HG03066 (cell line): ENCODE data around the gene LDB3.
A peak's percentile ranks its signal among the peaks of the same experiment; 100 is the strongest.

Source experiments
- ATAC-seq: cut with Tn5 transposase; IDR thresholded peaks from one replicate; pipeline ENCODE4 v1.9.1; 2021; ENCODE audit warnings: low read depth; ENCODE audit not compliant: unreplicated experiment

The LDB3 gene

DNA sequence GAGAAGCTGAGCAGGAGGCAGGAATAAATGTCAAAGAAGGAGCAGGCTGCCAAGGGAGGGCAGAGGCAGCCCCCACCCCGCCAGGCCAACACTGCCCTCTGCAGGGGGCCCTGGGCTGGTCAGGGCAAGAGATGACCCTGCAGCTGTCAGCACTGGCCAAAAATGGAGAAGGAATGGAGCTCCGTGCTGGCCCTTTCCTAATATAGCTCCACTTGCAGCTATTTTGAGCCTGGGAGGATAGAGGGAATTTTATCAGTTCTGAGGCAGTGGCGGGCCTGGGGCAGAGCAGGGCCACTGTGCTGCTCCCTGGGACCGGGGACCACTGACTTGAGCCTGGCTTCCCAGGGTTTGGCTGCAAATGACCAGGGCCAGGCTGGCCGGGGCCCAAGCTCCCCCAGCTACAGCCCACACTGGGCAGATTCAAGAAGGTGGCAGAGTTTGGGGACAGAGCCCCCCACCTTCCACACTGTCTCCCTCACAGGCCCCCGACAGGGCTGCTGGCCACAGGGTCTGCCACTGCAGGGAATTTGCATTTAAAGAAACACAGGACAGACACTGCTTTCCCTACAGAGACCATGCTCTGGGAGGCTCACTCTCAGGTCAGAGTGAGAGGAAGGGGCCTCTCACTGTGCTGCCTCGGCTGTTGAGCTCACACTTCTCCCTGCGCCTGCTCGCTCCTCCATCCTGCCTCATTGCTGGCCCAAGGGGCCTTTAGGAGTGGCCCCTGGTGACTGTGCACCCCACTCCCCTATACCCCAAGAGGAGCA lies 16.2 kb downstream of the LDB3 start:
- ATAC-seq, result no peak

DNA sequence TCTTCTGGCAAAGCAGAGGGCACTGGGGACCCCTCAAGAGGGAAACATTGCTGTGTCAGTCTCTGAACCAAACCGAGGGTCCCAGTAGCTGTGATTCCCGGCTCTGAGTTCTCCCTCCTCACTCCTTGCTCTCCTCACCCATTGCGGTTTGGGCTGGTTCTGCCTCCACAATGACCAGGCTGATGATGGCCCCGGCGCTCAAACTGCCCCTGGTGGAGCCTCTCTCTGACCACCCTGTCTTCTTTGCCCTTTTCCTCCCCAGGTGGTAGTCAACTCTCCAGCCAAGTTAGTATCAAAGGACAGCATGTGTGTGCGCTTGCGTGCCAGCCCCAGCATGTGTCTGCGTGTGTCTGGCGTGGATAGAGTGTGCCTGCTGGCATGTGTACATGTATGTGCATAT lies 17.1 kb downstream of the LDB3 start:
- no peak for ATAC-seq

DNA sequence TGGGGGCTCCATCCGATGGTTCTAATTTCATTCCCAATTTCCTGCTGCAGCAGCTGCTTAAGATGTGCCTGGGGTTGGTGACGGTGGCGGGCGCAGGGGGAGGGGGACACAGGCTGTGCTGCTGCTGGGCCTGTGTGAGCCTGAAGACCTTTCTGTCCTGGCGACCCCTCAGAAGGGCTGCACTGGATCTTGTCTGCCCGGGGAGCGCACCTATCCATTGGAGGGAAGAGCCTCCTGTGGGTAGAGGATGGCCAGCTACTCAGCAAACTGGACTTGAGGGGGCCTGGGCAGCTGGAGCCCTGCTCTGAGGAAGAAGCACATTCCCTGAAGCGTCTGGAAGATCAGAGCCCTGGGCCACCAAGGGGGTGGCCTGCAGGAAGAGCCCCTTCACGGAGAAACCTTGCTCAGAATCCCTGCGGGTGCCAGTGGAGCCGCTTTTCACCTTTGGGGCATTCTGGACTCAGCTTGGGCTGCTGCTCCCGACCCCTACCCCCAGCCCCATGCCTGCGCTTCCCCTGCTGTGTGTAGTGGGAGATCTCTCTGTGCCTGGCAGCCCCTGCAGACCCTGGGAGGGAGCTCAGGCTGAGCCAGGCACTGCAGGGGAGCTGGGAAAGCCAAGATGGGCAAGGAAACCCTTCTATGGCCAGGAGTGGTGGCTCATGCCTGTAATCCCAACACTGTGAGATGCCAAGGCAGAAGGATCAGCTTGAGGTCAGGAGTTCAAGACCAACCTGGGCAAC lies 17.8 kb downstream of the LDB3 start:
- no peak for ATAC-seq

DNA sequence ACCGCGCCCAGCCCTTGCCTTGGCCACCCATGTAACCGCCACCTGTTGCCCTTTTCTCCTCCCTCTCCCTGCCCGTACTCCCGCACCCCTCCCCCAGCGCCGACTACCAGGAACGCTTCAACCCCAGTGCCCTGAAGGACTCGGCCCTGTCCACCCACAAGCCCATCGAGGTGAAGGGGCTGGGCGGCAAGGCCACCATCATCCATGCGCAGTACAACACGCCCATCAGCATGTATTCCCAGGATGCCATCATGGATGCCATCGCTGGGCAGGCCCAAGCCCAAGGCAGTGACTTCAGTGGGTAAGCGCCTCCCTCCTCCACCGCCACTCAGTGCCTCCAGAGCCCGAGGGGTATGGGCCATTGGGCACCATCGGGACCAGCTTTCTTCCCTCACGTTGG lies 18.7 kb downstream of the LDB3 start:
- no peak for ATAC-seq

DNA sequence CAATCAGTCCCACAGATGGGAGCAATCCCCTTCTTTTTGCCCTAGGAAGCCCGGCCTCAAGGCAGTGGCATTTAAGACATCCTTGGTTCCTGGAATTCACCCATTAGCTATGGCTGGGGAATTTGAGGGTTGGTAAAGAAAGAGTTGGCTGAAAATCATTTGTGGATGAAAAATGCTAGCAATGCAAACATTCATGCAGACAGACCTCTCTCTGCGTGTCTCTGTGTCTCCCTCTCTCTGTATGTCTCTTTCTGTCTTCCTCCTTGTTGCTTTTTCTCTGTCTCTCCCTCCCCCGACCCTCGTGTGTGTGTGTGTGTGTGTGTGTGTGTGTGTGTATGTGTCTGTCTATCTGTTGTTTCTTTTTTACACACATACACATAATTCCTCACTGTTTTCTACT lies 19.4 kb downstream of the LDB3 start:
- no peak for ATAC-seq

DNA sequence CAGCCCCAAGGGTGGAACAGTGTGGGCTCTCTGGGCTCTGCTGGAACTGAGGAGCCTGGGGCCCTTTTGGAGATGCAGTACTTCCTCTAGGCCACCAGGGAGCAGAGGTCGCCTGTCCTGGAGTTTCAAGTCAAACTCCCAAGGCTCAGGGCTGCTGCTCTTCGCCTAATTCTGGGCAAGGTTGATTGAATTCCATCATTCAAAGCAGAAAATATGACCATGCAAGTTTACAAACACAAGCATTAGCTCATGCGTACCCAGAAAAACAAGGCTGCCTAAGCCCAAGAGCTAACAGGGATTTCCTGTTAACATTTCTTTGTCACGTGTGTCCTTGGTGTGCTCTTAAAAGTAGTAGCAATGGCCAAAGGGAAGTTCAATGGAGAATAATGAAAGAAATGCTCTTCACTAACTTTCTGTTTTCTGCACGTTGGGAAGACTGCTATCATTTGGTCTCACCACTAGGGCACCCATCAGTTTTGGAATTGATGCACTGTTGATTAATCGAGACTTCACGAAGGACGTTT lies 20.1 kb downstream of the LDB3 start:
- peak; percentile 83 for ATAC-seq

DNA sequence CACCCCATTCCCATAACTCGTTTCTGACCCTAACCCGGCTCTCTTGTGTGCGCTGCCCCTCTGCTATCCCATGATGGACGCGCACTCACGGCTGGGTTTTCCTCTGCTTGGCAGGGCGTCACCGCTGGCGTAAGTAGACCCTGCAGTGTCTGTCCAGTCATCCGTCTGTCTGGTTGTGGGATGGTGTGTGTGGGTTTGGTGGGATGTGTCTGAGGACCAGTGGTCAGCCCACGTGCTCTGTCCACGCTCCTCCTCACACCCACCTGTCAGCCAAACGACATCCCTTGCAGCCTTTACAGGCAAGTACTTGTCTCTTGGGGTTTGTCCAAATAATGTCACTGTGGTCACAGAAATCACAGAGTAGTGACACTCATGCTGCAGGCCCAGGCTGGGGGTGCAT lies 20.8 kb downstream of the LDB3 start:
- ATAC-seq, result no peak

DNA sequence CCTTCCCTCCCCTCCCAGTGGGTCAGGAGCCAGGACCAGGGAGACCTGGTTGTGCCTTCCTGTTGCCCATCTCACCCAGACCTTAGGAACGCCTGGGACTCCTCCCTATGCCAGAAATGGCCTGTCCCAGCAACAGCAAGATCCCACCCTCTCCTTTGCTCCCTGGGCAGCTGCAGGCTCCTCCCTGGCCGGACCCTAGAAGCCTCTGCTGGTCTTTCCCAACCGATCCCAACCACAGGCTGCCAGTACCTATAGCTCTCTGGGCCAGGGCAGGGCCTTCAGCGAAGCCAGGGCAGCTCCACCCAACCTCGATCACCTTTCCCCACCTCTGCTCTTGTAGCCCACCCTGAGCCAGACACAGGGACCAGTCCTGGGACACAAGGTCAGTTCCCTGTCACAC lies 21.9 kb downstream of the LDB3 start:
- no peak for ATAC-seq

DNA sequence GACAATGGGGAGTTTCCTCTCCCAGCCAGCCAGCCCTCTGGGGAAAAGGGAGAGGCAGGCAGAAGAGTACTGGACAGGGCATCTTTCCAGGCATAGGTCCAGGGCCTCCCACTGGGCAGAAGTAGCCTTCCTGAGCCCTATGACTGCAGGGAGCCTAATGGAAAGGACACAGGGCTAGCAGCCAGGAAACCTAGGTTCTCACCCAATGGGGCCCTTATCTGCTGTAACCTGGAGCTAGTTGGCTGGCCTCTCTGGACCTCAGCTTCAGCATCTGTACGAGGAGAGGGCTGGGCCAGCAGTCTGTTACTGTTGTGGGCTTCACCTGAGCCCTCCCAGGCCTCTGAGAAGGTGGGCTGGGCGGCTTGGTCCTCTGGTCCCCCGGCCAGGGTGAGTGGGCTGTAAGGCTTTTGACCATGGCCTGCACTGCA lies 22.4 kb downstream of the LDB3 start:
- no peak for ATAC-seq

DNA sequence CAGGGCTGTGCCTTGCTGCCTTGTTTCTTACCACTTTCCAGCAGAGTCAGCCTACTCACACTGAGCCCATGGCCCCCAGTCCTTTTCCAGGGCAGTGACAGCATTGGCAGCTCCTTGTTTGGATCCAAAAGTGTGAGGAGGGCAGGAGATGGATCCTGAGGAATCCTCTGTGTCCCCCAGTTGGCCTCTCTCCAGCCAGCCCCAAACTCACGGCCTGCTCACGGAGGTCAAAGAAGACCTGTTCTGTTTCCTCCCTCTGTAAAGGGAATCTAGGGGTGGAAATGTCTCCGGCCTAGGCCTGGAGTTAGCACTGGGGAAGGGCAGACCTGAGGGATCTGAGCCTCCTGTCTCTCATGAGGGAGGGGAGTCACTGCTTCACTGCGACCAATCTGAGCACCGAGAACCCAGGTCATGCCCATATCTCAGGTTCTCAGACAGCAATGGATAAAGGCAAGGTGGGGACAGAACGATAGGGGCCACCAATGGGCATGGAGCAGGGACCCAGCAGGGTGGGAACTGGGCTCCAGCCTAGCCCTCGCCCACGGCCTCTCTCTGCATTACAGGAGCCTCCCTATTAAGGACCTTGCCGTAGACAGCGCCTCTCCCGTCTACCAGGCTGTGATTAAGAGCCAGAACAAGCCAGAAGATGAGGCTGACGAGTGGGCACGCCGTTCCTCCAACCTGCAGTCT lies 23.2 kb downstream of the LDB3 start:
- no peak for ATAC-seq

DNA sequence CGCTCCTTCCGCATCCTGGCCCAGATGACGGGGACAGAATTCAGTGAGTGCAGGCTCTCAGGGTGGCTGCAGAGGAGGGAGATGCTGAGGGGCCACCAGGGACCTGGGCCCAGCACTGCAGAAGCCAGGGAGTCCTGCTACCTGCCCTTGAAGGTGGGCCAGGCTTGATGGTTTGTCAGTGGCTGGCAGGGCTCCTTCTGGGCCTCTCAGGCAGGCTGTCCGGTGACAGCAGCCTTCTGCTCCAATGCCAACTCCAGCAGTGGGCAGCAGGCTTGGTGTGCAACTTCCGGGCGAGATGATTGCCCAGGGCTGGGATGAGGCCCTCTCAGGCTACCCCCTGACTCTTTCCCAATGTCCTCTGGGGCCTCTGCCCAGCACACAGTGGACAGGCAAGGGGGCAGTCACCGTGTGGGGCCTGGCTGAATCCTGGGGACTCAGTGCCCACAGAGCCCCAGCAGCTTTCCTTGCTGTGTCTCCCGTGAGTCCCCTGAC lies 23.8 kb downstream of the LDB3 start:
- ATAC-seq, result no peak

DNA sequence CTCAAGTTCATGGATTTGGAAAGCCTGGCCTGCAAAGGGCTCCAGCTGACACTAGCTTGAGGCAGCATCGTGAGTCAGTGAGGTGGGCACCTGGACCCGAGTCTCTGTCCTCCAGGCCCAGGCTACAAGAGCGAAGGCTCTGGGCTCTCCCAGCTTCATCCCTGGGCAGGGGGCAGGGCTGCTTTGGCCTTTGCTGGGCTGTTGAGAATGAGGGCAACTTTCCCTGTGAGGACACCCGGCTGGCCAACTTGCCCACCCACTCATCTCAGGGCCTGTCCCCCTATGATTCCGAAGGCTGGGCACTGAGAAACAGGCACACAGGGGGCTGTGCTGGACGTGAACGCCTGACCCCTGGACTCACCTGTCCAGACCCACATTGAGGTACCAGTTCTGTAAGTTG lies 24.4 kb downstream of the LDB3 start:
- no peak for ATAC-seq

DNA sequence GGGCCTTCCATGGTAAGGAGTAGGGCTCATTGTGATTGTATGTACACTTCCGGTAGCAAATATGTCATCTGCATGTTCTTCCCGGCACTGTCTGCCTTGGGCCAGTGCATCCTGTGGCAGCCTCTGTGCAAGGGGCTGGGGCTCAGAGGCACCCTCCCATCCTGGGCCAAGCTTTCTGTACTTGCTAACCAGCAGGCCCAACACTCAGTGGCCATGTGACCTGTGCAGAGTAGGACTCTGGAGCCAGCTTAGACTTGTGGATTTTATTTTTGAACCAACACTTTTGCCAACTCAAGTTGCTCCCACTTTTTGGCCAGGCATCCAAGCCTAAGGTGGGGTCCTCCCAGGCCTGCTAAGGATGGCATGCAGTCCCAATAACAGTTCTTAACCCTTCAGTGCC lies 25.0 kb downstream of the LDB3 start:
- ATAC-seq, result no peak

DNA sequence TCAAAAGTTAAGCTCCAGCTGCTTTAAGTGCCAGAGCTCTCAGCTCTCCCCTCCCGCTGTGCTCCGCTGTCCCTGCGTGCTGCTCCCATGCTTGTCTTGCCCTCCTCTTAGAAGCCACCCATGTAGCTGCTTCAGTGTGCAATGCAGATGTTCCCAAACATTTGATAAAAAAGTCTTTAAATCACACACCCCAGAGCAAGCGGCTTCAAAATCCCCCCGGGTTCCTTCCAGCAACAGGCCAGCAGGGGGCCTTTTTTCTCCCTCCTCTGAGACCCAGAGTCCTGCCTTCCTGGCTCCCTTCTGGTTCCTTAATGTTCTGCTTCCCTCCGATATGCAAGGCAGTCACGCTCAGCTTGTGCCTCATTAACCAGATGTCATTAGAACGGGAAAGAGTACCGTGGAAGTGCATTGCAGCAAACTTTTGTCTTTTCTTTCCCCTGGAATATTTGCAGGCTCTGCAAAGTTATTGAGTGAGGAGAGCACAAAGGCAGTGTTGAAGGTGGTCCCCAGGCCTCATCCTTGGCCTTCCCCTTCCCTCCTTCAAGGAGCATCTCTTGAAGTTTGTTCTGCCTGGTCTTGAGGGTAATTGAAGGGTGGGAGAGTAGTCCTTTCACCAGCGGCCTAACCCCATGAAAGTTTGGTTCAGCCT lies 25.5 kb downstream of the LDB3 start:
- ATAC-seq, result no peak

DNA sequence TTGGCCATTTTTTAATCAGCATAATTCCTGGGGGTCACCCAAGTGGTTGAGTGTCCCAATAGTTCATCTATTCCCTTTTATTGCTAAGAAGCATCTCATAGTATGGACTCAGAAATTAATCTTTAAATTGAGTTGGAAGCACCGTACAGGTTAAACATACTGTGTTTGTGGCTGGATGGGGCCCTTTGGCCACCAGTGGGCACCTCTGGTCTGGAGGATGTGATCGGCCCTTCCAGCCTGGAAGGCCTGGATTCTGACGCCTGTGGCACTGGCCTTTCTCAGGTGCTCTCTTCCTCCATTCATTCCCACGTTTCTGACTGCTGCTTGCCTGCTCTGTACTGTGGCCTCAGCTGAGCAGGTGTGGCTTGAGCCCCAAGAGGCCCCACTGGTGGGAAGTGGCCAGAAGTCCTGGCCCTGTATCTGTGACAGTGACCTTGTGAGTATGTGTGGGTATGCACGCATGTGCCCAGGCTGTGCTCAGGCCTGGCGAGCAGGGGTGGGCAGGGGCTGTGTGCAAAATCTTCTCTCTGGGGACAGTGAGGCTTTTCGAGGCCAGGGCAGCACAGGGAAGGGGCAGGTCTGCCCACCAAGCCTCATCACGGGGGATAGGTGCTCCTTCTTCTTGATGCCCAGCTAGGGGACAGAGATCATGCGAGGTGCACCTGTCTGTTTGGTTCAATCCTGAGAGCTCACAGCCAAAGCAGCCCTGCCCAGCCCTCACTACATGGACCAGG lies 30.1 kb downstream of the LDB3 start:
- no peak for ATAC-seq

DNA sequence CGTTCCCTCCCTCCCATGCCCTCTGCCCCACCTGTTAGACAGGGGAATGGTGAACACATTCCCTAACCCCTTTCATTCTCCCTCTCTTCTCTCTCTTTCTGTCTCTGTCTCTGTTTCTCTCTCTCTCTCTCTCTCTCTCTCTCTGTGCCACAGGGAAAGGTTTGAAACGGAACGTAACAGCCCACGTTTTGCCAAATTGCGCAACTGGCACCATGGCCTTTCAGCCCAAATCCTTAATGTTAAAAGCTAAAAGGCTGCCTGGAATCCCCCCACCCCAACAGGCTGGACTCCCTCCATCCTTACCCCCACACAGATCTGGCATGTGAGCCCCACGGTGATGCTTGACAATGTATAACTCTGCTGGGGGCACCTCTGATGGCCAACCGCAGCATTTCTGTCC lies 30.8 kb downstream of the LDB3 start:
- ATAC-seq, result no peak

DNA sequence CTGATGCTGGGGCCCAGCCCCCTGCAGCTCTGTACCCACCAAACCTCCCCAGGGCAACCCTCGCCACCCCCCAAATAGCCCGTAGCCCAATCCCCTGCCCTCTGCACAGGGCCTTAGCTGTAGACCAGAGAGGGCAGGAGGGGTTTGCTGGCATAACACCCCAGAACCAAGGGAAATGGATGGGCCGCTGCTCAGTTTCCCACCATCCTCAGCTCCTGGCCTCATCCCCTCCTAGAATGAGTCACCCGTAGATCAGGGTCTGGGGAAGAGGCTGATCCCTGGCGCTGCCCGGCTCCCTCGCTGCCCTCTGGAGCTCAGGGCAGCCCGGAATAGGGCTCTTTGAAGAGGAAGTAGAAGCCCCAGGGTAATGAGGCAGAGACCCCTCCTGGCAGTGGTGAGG lies 31.2 kb downstream of the LDB3 start:
- no peak for ATAC-seq

DNA sequence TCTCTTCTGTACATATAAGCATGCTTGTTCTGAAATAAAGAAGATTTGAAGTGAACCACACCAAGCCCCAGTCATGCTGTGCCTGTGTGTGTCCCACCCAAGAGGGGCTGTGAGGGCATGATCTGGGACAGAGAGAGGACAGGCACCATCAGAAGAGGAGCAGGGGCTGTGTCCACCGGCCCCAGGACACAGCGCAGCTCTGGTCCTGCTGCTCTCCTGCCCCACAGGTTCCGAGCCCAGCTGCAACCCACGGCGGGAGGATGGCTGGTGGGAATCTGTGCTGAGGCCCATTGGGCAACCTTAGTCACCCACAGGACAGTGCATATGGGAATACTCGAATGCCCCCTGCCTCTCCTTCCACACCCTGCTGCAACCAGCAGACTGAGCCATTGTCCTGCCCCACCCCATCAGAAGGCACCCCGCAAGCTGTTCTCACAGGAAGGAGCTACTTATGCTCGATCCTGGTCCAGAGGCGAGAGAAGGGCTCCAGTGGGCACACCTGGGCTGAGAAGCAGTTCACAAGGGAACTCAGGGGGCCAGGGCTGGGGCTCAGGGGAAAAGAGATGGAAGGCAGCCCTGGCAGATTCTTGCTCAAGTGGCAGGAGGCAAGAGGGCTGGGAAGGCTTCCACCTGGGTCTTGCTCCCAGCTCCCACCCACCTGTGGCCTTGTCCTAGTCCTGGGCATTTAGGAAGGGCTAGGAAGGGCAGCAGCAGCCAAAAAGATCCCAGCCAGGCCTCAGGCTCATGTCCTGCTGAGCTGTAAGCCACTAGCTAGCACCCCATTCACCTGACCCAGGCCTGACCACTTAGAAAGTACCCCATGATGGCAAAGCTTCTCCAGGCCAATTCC lies 31.9 kb downstream of the LDB3 start:
- ATAC-seq, result no peak
